ENCODE measurements around the gene TSPAN17. TPM values are rescaled to one million over a fixed set of nuclear protein-coding genes. Genes with fewer than 3 reads are reported as not detected.

The TSPAN17 gene
- total RNA-seq, 1 donor from 2014 or later: 38.5 TPM

DNA sequence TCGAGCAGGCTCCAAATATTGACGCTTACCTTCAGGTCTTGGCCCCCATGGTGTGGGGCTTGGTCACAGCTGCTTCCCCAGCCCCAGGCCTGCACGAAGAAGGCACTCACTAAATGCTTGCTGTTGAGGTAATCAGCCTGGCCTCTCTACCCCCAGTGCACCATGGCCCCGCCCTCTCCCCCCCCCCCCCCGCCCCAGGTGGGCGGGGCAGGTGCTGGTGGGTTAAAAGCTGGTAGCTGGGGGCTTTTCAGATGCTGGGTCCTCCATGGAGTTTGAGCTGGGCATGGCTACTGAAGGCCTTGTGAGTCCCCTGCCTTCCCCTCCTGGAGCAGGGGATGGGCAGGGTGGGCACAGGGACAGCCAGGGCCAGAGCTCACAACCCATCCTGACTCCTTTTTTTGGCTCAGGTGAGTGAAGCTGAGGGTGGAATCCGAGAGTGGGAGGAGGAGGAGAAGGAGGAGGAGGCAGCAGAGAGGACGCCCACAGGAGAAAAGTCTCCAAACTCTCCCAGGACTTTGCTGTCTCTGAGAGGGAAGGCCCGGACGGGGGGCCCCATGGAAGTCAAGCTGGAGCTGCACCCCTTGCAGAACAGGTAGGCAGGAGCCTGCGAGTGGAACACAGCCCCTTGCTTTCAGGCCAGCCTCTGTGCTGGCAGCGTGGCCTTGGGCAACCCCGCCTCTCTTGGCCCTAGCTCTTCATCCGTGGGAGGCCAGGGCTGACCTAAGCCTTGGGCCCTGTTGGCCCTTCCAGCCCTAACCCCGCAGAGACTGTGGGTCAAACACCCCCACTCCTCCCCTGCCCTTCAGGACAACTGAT lies 4.4 kb upstream of the TSPAN17 start:
- no peak for DNase-seq (ENCODE audit: low read depth)

DNA sequence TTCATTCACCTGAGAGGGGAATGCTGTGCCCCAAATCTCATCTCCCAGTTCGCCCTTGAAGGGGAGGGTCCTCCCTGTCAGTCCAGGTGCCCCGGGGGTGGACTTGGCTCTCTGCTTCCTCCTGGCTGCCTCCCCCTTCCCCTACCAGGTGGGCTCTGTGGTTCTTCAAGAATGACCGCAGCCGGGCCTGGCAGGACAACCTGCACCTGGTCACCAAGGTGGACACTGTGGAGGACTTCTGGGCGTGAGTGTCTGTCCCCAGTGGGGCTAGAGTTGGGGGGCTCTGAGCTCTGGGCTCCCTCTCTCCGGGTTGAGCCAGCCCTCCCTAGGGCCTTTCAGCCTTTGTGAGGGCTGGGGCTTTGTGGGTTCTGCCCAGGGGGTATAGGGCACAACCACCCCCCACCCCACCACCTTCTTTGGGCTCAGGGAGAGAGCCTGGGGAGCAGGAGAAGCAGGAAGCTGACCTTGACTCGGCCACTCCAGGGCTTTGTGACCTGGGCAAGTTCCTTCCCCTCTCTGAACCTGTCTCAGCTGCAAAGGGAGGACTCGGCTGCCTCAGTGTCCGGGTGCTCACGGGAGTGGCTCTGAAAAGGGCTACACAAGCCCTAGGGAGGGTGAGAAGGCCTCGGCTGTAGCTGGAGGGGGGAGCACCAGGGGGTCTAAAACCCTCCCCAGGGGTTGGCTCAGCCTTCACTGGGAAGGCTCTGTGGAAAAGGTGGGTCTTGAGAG lies 3.6 kb upstream of the TSPAN17 start:
- DNase-seq (ENCODE audit: low read depth): no peak

DNA sequence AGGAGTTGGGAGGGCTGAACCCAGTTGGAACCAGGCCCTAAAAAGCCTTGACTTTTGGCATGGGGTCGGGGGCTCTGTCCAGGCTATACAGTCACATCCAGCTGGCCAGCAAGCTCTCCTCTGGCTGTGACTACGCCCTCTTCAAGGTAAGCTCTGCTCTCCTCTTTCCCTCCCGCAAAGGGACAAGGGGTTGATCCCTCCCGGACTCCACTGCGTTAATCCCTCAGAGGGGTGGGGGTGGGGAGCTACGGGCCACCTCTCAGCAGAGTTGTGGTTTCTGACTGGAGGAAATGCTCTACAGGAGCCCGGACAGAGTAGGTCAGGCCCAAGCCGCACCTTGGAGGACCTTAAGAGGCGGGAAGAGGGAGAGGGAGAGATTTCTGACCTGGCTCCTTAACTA lies 3.0 kb upstream of the TSPAN17 start:
- DNase-seq (ENCODE audit: low read depth): no peak

DNA sequence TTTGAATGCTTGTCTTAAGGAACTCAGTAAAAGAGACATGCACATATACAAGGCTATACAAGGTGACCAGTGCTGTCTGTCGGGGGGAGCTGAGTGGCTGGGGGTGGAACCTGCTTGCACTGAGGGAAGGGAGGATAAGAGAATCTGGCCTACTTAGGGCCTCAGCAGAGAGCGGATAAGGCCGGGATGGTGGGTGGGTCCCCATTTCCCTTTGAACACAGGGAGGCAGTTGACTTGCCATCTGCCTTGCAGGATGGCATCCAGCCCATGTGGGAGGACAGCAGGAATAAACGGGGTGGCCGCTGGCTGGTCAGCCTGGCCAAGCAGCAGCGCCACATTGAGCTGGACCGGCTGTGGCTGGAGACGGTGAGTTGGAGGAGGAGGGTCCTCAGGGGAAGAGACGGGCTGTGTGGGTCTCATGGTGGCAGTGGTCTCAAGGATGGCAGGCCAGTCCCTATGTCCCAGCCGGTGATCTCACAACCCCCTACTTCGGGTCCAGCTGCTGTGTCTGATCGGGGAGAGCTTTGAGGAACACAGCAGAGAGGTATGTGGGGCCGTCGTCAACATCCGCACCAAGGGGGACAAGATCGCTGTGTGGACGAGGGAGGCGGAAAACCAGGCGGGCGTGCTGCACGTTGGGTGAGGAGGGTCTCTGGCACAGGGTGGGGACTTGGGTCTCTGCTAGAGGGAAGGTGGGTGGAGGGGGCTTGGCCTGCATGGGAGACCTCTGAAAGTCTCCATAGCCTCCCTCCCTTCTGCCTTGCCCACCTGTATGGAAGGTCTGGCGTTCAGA lies 2.2 kb upstream of the TSPAN17 start:
- DNase-seq (ENCODE audit: low read depth): no peak

DNA sequence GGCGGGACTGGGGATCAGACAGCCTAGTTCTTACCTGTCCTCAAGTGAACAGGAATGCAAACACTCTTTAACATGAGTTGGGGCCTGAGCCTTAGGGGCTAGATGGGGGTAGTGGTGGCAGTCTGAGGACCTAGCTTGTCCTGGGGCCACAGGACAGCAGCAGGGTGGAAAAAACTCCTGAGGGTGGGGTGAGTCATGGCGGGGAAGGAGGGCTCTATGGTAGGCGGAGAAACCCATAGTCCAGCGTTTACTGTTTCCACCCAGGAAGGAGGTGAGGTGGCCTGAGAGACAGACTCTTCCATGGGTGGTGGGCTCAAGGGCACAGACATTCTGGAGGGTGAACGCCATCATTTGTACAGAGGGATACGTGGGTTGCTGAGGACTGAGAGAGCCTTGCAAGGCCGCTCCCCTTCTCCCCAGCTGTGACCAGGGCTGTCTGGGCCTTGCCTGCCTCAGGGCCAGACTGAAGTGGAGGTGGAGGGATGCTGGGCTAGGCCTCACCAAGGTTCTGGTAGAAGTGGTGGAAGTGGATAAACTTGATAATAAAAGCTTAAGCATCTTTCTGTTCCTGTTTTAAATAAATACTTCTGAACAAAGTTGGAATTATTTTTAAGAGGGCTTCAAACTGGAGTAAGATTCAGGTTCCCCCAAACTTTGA lies 1.1 kb upstream of the TSPAN17 start:
- DNase-seq (ENCODE audit: low read depth): no peak

DNA sequence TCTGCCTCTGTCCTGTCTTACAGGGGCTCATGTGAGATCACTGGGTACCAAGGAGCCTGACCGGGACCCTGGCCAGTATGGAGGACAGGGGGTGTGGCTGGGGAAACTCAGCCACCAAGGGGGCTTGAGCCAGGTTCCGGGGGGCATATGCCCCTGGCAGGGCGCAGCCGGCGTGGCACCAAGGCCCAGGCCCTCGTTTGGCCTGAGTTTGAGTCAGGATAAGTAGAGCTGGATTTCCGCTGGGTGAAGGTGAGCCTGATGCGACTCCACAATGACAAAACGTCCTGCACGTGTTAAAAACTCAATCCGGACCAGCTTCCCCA lies 616 bp upstream of the TSPAN17 start:
- no peak for DNase-seq (ENCODE audit: low read depth)

DNA sequence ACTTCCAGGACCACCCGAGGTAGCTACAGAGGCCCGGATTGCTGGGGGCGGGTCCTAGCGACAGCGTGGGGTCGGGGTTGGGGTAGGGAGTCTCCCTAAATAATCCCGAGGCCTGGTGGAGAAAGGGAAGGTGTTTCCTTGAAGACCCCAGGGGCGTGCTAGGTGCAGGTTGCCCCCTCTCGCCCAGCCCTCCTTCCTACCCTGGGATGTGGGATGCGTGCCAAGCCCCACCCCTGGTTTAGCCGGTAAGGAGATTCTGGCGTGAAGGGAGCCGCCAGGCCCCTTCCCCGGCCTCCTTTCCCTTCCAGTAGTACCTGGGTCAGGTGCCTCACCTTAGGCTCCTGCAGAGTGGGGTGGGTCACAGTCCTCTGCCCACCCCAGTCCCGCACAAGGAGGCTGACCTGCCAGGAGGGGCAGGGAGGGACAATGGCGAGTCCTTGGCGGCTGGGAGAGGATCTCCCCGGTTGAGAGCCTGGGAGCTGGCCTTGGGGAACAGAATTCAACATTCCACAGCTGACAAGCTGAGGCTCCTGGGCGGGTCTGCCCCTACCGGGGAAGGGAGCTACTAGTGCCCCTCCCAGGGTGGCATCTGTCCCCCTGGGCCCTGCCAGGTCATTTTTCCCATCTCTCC lies 674 bp downstream of the TSPAN17 start:
- DNase-seq (ENCODE audit: low read depth): peak; percentile 10

DNA sequence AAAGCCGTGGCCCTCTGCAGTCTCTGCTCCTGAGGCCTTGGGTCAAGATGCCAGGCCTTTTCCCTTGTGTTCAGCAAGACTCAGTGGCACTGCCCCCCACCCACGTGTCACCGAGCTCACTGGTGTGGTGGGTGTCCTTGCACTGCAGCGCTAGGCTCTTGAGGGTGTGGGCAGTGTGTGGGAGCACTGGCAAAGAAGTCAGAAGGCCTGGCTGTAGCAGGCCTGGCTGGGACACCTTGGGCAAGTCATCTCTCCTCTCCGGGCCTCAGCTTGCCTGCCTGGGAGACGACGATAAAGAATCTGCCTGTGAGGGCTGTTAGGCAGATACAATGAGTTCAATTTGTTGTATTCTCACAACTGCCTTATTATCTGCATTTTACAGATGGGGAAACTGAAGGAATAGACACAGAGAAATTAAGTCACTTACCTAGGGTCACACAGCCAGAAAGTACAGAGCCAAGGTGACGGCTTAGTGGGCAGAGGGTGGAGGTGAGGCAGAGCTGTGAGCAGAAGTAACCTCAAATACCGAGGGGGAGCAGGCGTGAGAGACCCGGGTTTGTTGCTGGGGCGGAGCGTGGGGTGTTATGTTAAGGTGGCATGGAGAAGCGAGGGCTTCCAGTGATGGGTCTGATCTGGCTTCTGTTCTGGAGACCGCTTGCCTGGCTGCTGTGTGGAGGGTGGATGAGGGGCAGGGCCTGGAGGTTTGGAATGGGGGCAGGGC lies 1.4 kb downstream of the TSPAN17 start:
- no peak for DNase-seq (ENCODE audit: low read depth)

DNA sequence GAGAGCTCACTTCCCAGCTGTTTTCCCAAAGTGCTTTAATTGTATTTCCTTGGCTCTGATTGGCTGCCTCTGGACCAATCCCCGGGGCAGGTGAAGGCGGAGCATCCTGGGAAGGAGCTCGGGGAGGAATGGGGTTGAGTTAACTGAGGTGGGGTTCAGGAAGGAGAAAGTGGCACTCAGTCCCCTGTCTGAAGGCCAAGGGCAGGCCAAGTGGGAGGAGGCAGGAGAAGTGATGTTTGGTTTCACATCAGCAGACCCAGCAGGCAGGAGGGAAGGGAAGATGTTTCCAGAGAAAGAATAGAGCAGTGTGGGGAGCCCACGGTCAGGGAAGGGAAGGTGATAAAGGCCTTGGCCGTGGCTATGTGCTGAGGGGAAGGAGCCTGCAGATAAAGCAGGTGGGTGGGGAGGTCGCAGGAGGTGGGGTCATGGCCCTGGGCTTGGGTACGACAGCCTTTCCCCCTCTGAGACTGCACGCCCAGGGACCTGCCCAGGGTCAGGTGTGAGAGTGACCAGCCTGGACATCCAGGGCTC lies 3.1 kb downstream of the TSPAN17 start:
- DNase-seq (ENCODE audit: low read depth): no peak

DNA sequence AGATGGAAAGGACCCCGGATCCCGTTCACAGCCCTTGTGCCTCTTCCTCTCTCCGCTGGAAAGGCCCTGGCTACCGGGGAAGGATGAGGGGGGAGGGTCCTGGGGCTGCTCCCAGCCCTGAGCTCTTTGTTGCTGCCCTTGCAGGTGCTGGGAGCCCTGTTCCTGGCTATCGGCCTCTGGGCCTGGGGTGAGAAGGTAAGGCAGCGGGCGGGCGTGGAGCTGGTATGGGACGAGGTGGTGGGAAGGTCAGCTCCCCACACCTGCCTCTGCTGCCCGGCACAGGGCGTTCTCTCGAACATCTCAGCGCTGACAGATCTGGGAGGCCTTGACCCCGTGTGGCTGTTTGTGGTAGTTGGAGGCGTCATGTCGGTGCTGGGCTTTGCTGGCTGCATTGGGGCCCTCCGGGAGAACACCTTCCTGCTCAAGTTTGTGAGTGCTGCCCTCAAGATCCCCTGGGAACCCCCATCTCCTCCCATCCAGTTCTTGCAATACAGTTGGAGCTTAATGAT lies 4.2 kb downstream of the TSPAN17 start:
- DNase-seq (ENCODE audit: low read depth): no peak

DNA sequence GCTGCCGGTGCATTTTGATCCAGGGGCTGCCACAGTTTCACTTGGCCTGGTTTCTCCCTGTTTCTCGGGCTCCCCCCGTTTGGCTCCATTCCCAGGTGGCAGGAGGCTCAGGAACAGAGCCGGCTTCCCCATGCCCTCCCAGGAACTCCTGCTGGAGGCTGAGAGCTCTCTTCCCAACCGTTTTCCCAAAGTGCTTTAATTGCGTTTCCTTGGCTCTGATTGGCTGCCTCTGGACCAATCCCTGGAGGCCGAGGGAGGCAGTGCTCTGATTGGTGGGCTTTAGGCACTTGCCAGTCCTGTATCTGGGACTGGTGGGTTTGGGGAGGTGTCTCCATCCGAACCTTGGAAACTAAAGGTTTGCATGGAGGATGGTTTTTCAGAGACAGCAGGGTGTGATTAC lies 4.9 kb downstream of the TSPAN17 start:
- no peak for DNase-seq (ENCODE audit: low read depth)

DNA sequence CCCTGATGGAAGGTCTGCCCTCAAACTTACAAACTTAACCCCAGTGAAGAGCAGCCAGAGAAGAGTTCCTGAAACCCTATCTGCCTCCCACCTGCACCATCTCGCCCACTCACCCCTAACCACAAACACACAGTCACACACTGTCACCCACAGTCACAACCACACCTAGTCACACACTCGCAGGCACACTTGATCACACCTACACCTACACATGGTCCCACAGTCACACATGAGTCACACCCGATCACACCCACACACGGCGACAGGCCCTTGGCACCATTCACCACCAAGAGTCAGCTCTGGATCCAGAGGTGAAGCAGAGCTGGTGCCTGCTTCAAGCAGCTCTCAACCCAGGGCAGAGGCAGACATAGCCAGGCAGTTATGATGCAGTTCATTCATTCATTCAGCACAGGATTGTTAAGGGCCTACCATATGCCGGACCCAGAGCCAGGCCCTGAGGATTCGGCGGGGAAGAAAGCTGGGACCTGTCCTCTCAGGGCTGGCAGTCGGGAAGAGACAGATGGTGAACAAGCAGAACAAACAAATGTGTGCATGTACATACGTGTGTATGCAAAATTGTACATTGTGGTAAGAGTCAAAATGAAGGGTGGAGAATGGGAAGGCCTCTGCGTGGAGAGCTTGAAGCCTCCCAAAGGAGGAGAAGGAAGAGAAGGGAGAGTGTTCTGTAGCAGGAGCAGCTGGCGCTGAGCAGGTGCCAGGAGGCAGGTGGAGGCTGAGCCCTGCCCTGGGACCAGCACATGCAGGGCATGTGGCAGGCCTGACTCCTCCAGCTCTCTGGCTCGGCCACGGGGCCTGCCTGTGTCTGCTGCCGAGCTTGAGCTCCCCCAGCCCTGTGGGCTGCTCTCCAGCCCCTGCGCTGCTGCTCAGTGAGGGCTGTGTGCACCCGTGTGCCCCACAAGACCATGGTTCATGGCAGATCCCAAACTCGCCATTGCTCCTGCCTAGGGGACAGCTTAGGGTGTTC lies 6.4 kb downstream of the TSPAN17 start:
- peak; percentile 47 for DNase-seq (ENCODE audit: low read depth)

DNA sequence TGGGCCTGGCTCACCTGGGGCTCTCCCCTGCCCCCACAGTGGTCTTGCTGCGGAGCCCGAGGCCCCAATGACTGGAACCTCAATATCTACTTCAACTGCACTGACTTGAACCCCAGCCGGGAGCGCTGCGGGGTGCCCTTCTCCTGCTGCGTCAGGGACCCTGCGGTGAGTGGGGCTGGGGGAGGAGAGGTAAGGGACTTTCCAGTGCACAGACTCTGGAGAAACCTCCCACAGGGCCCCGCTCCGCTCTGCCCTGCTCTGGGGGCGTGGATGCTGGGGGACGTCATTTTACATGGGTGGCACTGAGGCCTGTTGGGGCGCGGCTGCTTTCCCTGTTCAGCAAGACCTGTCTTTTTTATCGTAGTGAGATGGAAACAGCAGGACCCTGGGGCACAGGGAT lies 7.6 kb downstream of the TSPAN17 start:
- DNase-seq (ENCODE audit: low read depth): no peak

DNA sequence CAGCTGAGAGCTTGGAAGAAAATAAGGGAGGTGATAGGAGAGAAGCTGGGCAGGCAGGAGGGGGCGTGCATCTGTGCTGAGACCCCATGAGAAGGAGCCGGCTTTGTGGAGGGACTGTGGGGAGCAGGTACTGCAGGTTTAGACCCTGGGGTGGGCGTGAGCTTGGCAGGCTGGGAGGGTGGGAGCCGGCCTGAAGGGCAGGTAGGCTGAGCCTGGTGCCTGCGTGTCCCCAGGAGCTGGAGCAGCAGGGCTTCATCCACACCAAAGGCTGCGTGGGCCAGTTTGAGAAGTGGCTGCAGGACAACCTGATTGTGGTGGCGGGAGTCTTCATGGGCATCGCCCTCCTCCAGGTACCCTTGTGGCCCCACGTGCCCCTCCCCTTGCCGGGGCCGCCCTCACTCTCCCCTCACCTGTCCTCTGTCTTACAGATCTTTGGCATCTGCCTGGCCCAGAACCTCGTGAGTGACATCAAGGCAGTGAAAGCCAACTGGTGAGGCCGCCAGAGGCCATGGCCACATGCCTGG lies 9.2 kb downstream of the TSPAN17 start:
- no peak for DNase-seq (ENCODE audit: low read depth)

DNA sequence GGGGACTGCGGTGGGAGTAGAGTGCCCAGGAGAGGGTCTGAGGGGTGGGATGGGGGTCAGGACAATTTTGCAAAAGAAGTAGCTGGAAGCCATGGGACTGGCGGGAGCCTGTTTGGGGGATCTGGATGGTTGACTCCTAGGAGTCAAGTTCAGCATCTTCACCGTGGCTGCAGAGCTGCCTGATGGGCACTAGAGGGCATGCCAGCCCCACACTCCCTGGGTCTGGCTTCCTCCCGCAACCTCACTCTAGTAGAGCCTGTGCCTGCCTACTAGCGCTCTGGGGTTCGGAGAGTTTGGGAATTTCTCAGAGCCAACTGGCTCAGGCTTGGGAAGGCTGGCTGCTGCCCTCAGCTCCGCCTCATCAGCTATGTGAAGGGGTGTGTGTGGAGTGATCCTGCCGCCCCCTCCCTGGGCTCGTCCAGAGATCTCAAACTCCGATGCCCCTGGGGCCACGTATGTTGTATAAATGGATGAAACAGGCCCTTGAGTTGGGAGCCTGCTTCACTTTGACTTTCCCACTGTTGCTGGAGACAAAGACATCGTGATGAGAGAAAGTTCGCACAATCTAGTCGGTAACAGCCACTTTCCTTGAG lies 10.8 kb downstream of the TSPAN17 start:
- peak; percentile 35 for DNase-seq (ENCODE audit: low read depth)

DNA sequence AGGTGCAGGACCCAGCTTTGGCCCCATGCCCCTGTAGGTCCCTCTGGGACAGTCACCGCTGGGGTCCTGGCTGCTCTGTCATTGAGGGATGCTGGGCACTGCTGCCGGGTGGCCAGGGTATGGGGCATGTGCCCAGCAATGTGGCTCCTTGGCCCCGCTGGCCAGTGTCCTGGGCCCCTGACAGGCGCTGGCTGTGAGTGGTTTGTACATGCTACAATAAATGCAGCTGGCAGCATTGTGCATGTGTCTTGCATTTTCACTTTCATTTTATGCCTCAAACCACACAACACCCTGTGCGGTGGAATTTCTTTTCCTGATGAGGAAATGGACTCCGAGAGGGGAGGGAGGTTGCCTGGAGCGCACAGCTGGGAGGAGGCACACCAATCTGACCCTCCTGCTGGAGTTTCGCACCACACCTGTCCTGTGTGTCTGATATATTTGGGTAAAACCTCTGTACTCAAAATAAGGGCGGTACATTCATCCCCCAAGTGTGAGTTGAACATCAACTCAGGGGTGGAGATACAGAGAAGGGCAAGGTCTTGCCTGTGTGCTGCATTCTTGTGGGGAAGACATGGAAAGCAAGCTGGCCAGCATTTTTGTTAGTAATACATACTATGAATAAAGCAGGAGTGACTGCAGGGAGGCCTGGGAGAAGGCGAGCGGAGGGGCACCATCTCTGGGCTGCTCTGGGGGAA lies 11.7 kb downstream of the TSPAN17 start:
- DNase-seq (ENCODE audit: low read depth): peak; percentile 66

DNA sequence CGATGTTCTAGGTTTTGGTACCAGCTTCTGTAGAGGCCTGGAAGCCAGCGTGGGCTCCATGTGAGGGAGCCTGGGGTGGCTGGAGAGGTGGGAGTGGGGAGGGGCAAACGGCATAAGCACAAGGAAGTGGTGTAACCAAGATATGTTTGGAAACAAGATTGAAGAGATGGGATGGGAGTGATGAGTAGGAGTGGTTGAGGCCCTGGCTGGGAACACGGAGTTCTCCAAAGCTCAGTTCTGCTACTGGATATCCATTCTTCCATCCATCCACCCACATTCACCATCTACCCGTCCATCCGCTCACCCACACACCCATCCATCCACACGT lies 12.2 kb downstream of the TSPAN17 start:
- no peak for DNase-seq (ENCODE audit: low read depth)

DNA sequence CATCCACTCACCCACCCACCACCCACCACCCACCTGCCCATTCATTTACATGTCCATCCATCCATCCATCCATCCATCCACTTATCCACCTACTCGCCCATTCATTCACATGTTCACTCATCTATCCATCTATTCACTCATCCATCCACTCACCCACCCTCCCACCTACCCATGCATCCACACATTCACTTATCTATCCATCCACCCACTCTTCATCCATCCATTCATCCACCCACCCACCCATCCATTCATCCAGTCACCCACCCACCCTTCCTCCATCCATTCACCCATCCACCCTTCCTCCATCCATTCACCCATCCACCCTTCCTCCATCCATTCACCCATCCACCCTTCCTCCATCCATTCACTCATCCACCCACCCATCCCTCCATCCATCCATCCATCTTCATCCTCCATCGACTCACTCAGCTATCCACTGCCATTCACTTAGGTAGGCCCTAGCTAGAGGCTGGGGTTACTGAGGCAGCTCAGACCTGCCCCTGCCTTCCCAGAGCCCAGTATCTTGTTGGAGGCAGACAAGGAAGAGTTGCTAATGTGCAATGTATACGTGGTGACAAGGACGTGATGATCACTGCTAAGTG lies 12.7 kb downstream of the TSPAN17 start:
- no peak for DNase-seq (ENCODE audit: low read depth)

Data from renal cortical epithelial cell (primary cell).